DND-41 (cell line): ENCODE results near the gene MBTD1.

Source experiments
- EZH2 ChIP-seq: IDR thresholded peaks from 3 replicates; pipeline ENCODE4 v1.6.1; 2012; ENCODE audit warnings: borderline replicate concordance, low read depth, mild to moderate bottlenecking, moderate library complexity, low read length, inconsistent platforms; ENCODE audit not compliant: severe bottlenecking
- TF ChIP-seq, protein P1 (sequence below): IDR thresholded peaks from 2 replicates; pipeline ENCODE4 v1.5.1; 2012; ENCODE audit warnings: borderline replicate concordance, low read length, moderate library complexity, mild to moderate bottlenecking; ENCODE audit not compliant: poor library complexity, severe bottlenecking; ENCODE audit errors: extremely low read depth

GRCh38 chr17:51128076-51128475, 131.8 kb downstream of the MBTD1 start:
- TF ChIP-seq, protein P1, sequence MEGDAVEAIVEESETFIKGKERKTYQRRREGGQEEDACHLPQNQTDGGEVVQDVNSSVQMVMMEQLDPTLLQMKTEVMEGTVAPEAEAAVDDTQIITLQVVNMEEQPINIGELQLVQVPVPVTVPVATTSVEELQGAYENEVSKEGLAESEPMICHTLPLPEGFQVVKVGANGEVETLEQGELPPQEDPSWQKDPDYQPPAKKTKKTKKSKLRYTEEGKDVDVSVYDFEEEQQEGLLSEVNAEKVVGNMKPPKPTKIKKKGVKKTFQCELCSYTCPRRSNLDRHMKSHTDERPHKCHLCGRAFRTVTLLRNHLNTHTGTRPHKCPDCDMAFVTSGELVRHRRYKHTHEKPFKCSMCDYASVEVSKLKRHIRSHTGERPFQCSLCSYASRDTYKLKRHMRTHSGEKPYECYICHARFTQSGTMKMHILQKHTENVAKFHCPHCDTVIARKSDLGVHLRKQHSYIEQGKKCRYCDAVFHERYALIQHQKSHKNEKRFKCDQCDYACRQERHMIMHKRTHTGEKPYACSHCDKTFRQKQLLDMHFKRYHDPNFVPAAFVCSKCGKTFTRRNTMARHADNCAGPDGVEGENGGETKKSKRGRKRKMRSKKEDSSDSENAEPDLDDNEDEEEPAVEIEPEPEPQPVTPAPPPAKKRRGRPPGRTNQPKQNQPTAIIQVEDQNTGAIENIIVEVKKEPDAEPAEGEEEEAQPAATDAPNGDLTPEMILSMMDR, result no peak
- no peak for TF ChIP-seq EZH2
